GM18867 (cell line): ENCODE results near the gene CENPX.

Experiments used
- ATAC-seq: cut with Tn5 transposase; IDR thresholded peaks from one replicate; pipeline ENCODE4 v1.9.1; 2021; ENCODE audit warnings: mild to moderate bottlenecking, moderate library complexity; ENCODE audit not compliant: unreplicated experiment

Gene CENPX

GRCh38 chr17:82013772-82014321 is 8.8 kb downstream of the CENPX start:
- no peak for ATAC-seq

DNA sequence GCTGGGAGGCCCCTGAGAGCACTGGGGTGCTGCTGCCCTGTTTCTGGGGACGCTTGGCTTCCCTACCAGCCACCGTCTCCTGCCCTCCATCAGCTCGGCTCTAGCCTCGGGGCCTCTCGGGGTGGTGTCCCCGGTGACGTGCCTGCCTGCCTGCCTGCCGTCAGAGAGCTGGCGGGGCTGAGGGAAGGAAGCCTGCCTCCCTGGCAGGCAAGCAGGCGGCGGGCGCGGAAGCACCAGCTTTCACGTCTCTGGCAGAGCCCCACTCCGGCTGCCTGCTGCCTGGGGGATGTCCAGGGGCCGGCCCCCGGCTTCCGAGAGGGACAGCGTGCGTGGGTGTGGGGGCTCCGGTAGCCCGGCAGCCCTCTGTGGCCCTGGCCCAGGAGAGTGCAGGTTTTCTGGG is 9.3 kb downstream of the CENPX start:
- no peak for ATAC-seq

- no peak for ATAC-seq
Observed at GRCh38 chr17:82012640-82013295, 9.9 kb downstream of the CENPX start.

DNA sequence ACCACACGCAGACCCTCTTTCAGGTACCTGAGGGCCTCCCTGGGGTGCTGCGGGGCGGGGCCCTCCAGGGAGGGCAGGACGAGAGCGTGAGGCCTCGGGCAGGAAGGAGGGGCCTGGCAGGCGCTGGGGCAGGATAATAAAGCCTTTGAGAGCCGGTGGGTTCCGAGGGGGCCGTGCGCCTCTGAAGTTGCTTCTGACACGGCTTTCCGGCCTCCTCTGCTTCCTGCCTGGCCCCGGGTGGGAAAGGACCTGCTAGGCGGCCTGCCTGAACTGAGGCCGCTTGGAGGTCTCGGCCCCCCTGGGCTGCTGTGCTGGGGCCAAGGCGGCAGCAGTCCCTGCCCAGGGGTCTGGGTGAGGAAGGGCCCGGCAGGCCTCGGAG is 10.4 kb downstream of the CENPX start:
- ATAC-seq, result no peak

- no peak for ATAC-seq
Observed at GRCh38 chr17:82011617-82012187, 11.0 kb downstream of the CENPX start.

GRCh38 chr17:82010575-82011525 is 11.8 kb downstream of the CENPX start:
- ATAC-seq, result no peak

- no peak for ATAC-seq
Observed at GRCh38 chr17:82009413-82009812, 13.3 kb downstream of the CENPX start.

DNA sequence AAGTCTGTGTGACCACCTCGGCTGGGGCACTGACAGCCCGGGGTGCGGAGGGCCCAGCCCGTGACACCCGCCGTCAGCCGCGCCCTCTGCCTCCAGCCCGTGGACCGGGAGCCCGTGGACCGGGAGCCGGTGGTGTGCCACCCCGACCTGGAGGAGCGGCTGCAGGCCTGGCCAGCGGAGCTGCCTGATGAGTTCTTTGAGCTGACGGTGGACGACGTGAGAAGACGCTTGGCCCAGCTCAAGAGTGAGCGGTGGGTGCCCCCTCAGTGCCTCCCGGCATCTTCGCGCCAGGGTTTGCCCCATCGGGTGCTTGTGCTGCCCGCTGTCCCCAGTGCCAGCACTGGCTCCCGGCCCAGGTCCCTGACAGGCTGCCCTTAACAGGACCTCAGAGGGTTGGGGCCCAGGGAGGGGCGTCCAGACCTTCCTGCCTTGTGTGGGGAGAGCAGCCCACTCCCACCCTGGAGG is 13.7 kb downstream of the CENPX start:
- no peak for ATAC-seq

GRCh38 chr17:82008258-82008940 is 14.3 kb downstream of the CENPX start:
- no peak for ATAC-seq

GRCh38 chr17:82007495-82008257 is 15.0 kb downstream of the CENPX start:
- no peak for ATAC-seq

- no peak for ATAC-seq
Observed at GRCh38 chr17:82007228-82007494, 15.5 kb downstream of the CENPX start.

- no peak for ATAC-seq
Observed at GRCh38 chr17:82006468-82007227, 16.0 kb downstream of the CENPX start.

- no peak for ATAC-seq
Observed at GRCh38 chr17:82005701-82006348, 16.9 kb downstream of the CENPX start.

GRCh38 chr17:82004517-82005455 is 17.9 kb downstream of the CENPX start:
- no peak for ATAC-seq

DNA sequence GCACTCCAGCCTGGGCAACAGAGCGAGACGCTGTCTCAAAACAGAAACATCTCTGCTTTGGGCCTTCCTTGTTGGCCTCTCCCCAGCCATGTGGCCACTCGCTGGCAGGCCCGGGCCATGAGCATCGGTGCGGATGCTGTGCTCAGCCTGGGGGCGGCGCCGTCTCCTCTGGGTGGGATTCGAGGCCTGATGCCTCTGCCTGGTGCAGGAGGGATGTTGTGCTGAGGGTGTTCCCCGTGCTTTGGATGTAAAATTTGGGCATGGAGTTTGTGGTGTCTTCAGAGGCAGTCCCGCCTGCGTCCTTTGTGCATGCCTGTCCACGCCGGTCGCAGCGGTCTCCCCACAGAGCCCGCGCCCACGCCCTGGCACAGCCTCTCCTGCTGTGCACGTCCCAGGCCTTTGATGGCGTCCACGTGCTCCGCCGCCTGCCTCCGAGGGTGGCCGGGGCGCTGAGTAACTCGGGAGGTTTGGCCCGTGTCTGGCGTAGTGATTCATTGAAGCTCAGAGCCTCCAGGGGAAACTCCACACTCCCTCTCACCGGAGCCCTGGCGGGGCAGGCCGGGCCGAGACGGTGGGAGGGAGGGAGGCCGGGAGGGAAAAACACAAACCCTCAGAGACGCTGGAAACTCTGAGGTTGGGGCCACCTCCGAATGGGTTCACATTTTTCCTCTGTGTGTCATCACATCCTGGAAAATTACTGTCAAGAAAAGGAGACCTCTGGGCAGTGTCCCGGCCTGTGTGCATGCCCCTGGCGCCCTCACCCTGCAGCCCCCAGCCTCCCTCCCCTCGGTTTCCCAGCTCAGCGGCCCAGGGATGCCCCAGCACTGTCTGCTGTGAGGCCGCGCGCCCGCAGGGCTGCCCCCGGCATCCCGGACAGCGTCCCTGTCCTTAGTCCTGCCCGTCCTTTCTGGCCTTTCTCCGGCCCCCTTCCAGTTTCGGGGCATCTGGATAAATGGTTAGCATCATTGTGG is 19.0 kb downstream of the CENPX start:
- ATAC-seq, result no peak

DNA sequence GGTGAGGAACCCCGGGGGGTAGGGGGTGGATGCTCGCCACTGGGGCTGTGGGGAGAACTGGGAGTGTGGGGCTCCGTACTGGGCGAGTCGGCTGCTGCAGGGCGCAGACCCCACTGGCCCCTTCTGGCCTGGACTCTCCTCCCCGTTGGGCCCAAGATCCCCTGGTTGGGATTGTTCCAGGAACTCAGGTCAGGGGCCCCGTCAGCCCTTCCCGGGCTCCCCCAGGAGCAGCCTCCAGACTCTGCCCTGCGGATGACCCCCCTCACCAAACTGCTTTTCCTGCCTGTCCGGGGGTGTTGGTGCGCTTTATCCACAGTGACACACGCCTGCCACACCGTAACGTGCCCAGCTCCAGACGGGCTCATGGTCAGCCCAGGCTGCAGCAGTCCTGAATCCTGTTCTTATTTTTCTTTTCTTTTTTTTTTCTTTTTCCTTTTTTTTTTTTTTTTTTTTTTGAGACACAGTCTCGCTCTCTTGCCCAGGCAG is 21.1 kb downstream of the CENPX start:
- ATAC-seq, result no peak
